Loucy (cell line): Measurements from ENCODE around the gene ELOVL6.

Experiments used
- H2AFZ ChIP-seq: fragments of 200-600 bp; sonication (generic); 2 replicates; pipeline ENCODE4 v1.6.0; 2016; ENCODE audit warnings: antibody characterized with exemption, mild to moderate bottlenecking, low read length, moderate library complexity
- H3F3A ChIP-seq: fragments of 200-600 bp; 2 replicates; pipeline ENCODE4 v1.6.0; 2016; ENCODE audit warnings: antibody characterized with exemption, low read depth, mild to moderate bottlenecking
- H3K27me3 ChIP-seq: fragments of 200-600 bp; sonication (generic); 2 replicates; pipeline ENCODE4 v1.6.1; 2014; ENCODE audit warnings: low read length, mild to moderate bottlenecking; ENCODE audit not compliant: insufficient read depth, poor library complexity, severe bottlenecking
- H3K36me3 ChIP-seq: fragments of 200-600 bp; sonication (generic); 2 replicates; pipeline ENCODE4 v1.6.1; 2016; ENCODE audit warnings: low read length; ENCODE audit not compliant: insufficient read depth
- H3K4me1 ChIP-seq: fragments of 200-600 bp; sonication (generic); 2 replicates; pipeline ENCODE4 v1.5.1; 2014; ENCODE audit warnings: low read length, mild to moderate bottlenecking; ENCODE audit not compliant: insufficient read depth, poor library complexity, severe bottlenecking
- H3K4me2 ChIP-seq: fragments of 200-600 bp; sonication (generic); 2 replicates; pipeline ENCODE4 v1.6.0; 2014; ENCODE audit warnings: antibody characterized with exemption, low read length, low read depth, mild to moderate bottlenecking; ENCODE audit not compliant: poor library complexity, severe bottlenecking
- H3K4me3 ChIP-seq: fragments of 200-600 bp; sonication (generic); 2 replicates; pipeline ENCODE4 v1.5.1; 2014; ENCODE audit warnings: low read length, mild to moderate bottlenecking, mixed read lengths; ENCODE audit not compliant: poor library complexity, severe bottlenecking
- H3K79me2 ChIP-seq: fragments of 200-600 bp; sonication (generic); 2 replicates; pipeline ENCODE4 v1.6.1; 2014; ENCODE audit warnings: low read length; ENCODE audit not compliant: insufficient read depth
- H3K9ac ChIP-seq: fragments of 200-600 bp; sonication (generic); 2 replicates; pipeline ENCODE4 v1.6.0; 2014; ENCODE audit warnings: mild to moderate bottlenecking, low read depth, low read length, moderate library complexity; ENCODE audit not compliant: poor library complexity, severe bottlenecking
- H3K9me2 ChIP-seq: fragments of 200-600 bp; sonication (generic); replicated peaks from 2 replicates; pipeline ENCODE4 v1.6.1; 2016; ENCODE audit warnings: low read depth, low read length, mixed read lengths
- H3K9me3 ChIP-seq: fragments of 200-600 bp; sonication (generic); 2 replicates; pipeline ENCODE4 v1.6.1; 2014; ENCODE audit warnings: mild to moderate bottlenecking, antibody characterized with exemption, low read length, low read depth; ENCODE audit not compliant: insufficient read depth
- H4K20me1 ChIP-seq: fragments of 200-600 bp; sonication (generic); 2 replicates; pipeline ENCODE4 v1.6.0; 2014; ENCODE audit warnings: antibody characterized with exemption, low read length, mild to moderate bottlenecking; ENCODE audit not compliant: insufficient read depth, poor library complexity, severe bottlenecking
- CTCF ChIP-seq: fragments of 200-600 bp; sonication (generic); conservative IDR thresholded peaks from 2 replicates; pipeline ENCODE4 v1.5.1; 2014; ENCODE audit warnings: mild to moderate bottlenecking, antibody characterized with exemption, low read length
- EZH2phosphoT487 ChIP-seq: fragments of 200-600 bp; IDR thresholded peaks from 2 replicates; pipeline ENCODE4 v1.6.1; 2018; ENCODE audit warnings: antibody characterized with exemption, mild to moderate bottlenecking, moderate library complexity, borderline replicate concordance

ELOVL6 gene

GRCh38 chr4:110216129-110216528 lies 17.7 kb upstream of the ELOVL6 start:
- Histone ChIP-seq H4K20me1 (no peaks in the 10 kb centered on the region), H3K4me1 (no peaks in the 10 kb centered on the region), H3F3A (no peaks in the 10 kb centered on the region), H3K4me2 (no peak overlapping the region), H3K9me2 (no peaks in the 10 kb centered on the region), H3K9ac (no peak overlapping the region), H3K79me2 (no peaks in the 10 kb centered on the region), H3K4me3 (no peak overlapping the region), H3K27me3 (no peaks in the 10 kb centered on the region), H3K9me3 (no peaks in the 10 kb centered on the region; the same call in 1 of the 2 replicates), H3K36me3 (no peaks in the 10 kb centered on the region), H2AFZ (0 out of 2 replicates have a peak overlapping the region, but pooled peaks have one; percentile 34)
- no peak for TF ChIP-seq CTCF
- no peak for TF ChIP-seq EZH2phosphoT487

GRCh38 chr4:110211770-110212061 lies 13.3 kb upstream of the ELOVL6 start:
- no peaks in the 10 kb centered on the region for H3K36me3 ChIP-seq
- no peaks in the 10 kb centered on the region for H3K9me3 ChIP-seq
- no peaks in the 10 kb centered on the region for H3K27me3 ChIP-seq
- H3K4me1 ChIP-seq = no peaks in the 10 kb centered on the region
- no peaks in the 10 kb centered on the region for H3K9me2 ChIP-seq
- no peak overlapping the region for H3K4me3 ChIP-seq
- TF ChIP-seq EZH2phosphoT487 = no peak
- no peak for TF ChIP-seq CTCF
- H3K79me2 ChIP-seq = no peaks in the 10 kb centered on the region
- H3K4me2 ChIP-seq = no peak overlapping the region
- peak overlapping the region; percentile 82 for H2AFZ ChIP-seq
- no peaks in the 10 kb centered on the region for H4K20me1 ChIP-seq
- H3F3A ChIP-seq = no peaks in the 10 kb centered on the region
- no peak overlapping the region for H3K9ac ChIP-seq

- no peaks in the 10 kb centered on the region for H4K20me1 ChIP-seq
- H2AFZ ChIP-seq = peak overlapping the region; percentile 82
These were observed 12.8 kb upstream of the ELOVL6 start for GRCh38 chr4:110211007-110211769.

More at GRCh38 chr4:110211007-110211769, 12.8 kb upstream of the ELOVL6 start:
- no peak overlapping the region for H3K4me2 ChIP-seq
- H3K36me3 ChIP-seq = no peaks in the 10 kb centered on the region
- H3K27me3 ChIP-seq = no peaks in the 10 kb centered on the region
- no peak overlapping the region for H3K9ac ChIP-seq
- H3K9me2 ChIP-seq = no peaks in the 10 kb centered on the region
- H3K4me3 ChIP-seq = no peak overlapping the region
- H3K79me2 ChIP-seq = no peaks in the 10 kb centered on the region
- no peaks in the 10 kb centered on the region for H3F3A ChIP-seq
- H3K9me3 ChIP-seq = no peaks in the 10 kb centered on the region
- H3K4me1 ChIP-seq = no peaks in the 10 kb centered on the region
- TF ChIP-seq EZH2phosphoT487 (no peak), CTCF (peak; percentile 89)
